GM18519 (cell line): ENCODE data around the gene FAM193A.
"Not testable (repeated sequence)": the region's sequence is repeated elsewhere in the genome, so short reads cannot be mapped to it uniquely, and the experiment has no call there.

Experiments
- ATAC-seq: cut with Tn5 transposase; IDR thresholded peaks from one replicate; pipeline ENCODE4 v1.9.1; 2021; ENCODE audit warnings: mild to moderate bottlenecking, moderate library complexity; ENCODE audit not compliant: unreplicated experiment, low FRiP score

Gene FAM193A

GRCh38 chr4:2514193-2514592 is 22.3 kb upstream of the FAM193A start:
- not testable (repeated sequence) for ATAC-seq

- ATAC-seq: not testable (repeated sequence)
Measured at GRCh38 chr4:2514944-2515343, 21.5 kb upstream of the FAM193A start.

GRCh38 chr4:2515830-2516550 is 20.5 kb upstream of the FAM193A start:
- ATAC-seq: no peak

GRCh38 chr4:2516635-2517034 is 19.8 kb upstream of the FAM193A start:
- no peak for ATAC-seq

- no peak for ATAC-seq
Measured at GRCh38 chr4:2526559-2526958, 9.9 kb upstream of the FAM193A start.

GRCh38 chr4:2534904-2535375 is 1.5 kb upstream of the FAM193A start:
- ATAC-seq: no peak

GRCh38 chr4:2535376-2536192 is 863 bp upstream of the FAM193A start:
- peak; percentile 16 for ATAC-seq

- ATAC-seq: peak; percentile 14
Measured at GRCh38 chr4:2537011-2537830, 774 bp downstream of the FAM193A start.

- not testable (repeated sequence) for ATAC-seq
Measured at GRCh38 chr4:2543580-2544191, 7.2 kb downstream of the FAM193A start.

- ATAC-seq: no peak
Measured at GRCh38 chr4:2545321-2546013, 9.0 kb downstream of the FAM193A start.

GRCh38 chr4:2546286-2546823 is 9.9 kb downstream of the FAM193A start:
- no peak for ATAC-seq

GRCh38 chr4:2546961-2547691 is 10.7 kb downstream of the FAM193A start:
- not testable (repeated sequence) for ATAC-seq

GRCh38 chr4:2551118-2551517 is 14.7 kb downstream of the FAM193A start:
- ATAC-seq: no peak

GRCh38 chr4:2552806-2553205 is 16.4 kb downstream of the FAM193A start:
- ATAC-seq: no peak

- ATAC-seq: no peak
Measured at GRCh38 chr4:2558301-2558700, 21.9 kb downstream of the FAM193A start.

GRCh38 chr4:2560167-2560566 is 23.7 kb downstream of the FAM193A start:
- ATAC-seq: no peak

- ATAC-seq: no peak
Measured at GRCh38 chr4:2565533-2565932, 29.1 kb downstream of the FAM193A start.

GRCh38 chr4:2570036-2570435 is 33.6 kb downstream of the FAM193A start:
- ATAC-seq: no peak
